Loucy (cell line): ENCODE results near the gene WNT4.

Experiments
- H2AFZ ChIP-seq: fragments of 200-600 bp; sonication (generic); 2 replicates; pipeline ENCODE4 v1.6.0; 2016; ENCODE audit warnings: antibody characterized with exemption, mild to moderate bottlenecking, low read length, moderate library complexity
- H3F3A ChIP-seq: fragments of 200-600 bp; 2 replicates; pipeline ENCODE4 v1.6.0; 2016; ENCODE audit warnings: antibody characterized with exemption, low read depth, mild to moderate bottlenecking
- H3K27me3 ChIP-seq: fragments of 200-600 bp; sonication (generic); 2 replicates; pipeline ENCODE4 v1.6.1; 2014; ENCODE audit warnings: low read length, mild to moderate bottlenecking; ENCODE audit not compliant: insufficient read depth, poor library complexity, severe bottlenecking
- H3K36me3 ChIP-seq: fragments of 200-600 bp; sonication (generic); 2 replicates; pipeline ENCODE4 v1.6.1; 2016; ENCODE audit warnings: low read length; ENCODE audit not compliant: insufficient read depth
- H3K4me1 ChIP-seq: fragments of 200-600 bp; sonication (generic); 2 replicates; pipeline ENCODE4 v1.5.1; 2014; ENCODE audit warnings: low read length, mild to moderate bottlenecking; ENCODE audit not compliant: insufficient read depth, poor library complexity, severe bottlenecking
- H3K4me2 ChIP-seq: fragments of 200-600 bp; sonication (generic); 2 replicates; pipeline ENCODE4 v1.6.0; 2014; ENCODE audit warnings: antibody characterized with exemption, low read length, low read depth, mild to moderate bottlenecking; ENCODE audit not compliant: poor library complexity, severe bottlenecking
- H3K4me3 ChIP-seq: fragments of 200-600 bp; sonication (generic); 2 replicates; pipeline ENCODE4 v1.5.1; 2014; ENCODE audit warnings: low read length, mild to moderate bottlenecking, mixed read lengths; ENCODE audit not compliant: poor library complexity, severe bottlenecking
- H3K79me2 ChIP-seq: fragments of 200-600 bp; sonication (generic); 2 replicates; pipeline ENCODE4 v1.6.1; 2014; ENCODE audit warnings: low read length; ENCODE audit not compliant: insufficient read depth
- H3K9ac ChIP-seq: fragments of 200-600 bp; sonication (generic); 2 replicates; pipeline ENCODE4 v1.6.0; 2014; ENCODE audit warnings: mild to moderate bottlenecking, low read depth, low read length, moderate library complexity; ENCODE audit not compliant: poor library complexity, severe bottlenecking
- H3K9me2 ChIP-seq: fragments of 200-600 bp; sonication (generic); replicated peaks from 2 replicates; pipeline ENCODE4 v1.6.1; 2016; ENCODE audit warnings: low read depth, low read length, mixed read lengths
- H3K9me3 ChIP-seq: fragments of 200-600 bp; sonication (generic); 2 replicates; pipeline ENCODE4 v1.6.1; 2014; ENCODE audit warnings: mild to moderate bottlenecking, antibody characterized with exemption, low read length, low read depth; ENCODE audit not compliant: insufficient read depth
- H4K20me1 ChIP-seq: fragments of 200-600 bp; sonication (generic); 2 replicates; pipeline ENCODE4 v1.6.0; 2014; ENCODE audit warnings: antibody characterized with exemption, low read length, mild to moderate bottlenecking; ENCODE audit not compliant: insufficient read depth, poor library complexity, severe bottlenecking
- EZH2phosphoT487 ChIP-seq: fragments of 200-600 bp; IDR thresholded peaks from 2 replicates; pipeline ENCODE4 v1.6.1; 2018; ENCODE audit warnings: antibody characterized with exemption, mild to moderate bottlenecking, moderate library complexity, borderline replicate concordance
- TF ChIP-seq, protein P1 (sequence below): fragments of 200-600 bp; sonication (generic); conservative IDR thresholded peaks from 2 replicates; pipeline ENCODE4 v1.5.1; 2014; ENCODE audit warnings: mild to moderate bottlenecking, antibody characterized with exemption, low read length

The WNT4 gene

DNA sequence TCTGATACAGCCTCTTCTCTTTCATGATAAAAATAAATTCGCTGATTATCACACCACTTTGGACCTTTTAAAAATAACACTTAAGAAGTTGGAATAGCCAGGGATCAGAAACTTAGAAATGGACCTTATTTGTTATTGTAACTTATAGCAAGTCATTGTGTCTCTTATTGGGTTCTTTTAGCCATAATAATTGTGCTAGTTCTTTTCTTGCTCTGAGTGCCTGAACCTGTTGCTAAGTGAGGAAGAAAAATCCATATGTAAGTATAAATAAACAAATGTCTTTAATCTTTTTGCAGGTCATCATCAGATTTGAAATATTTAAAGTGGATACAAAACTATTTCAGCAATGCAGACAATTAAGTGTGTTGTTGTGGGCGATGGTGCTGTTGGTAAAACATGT, 64.8 kb downstream of the WNT4 start:
- no peak overlapping the region for H3K4me2 ChIP-seq
- H4K20me1 ChIP-seq, result peaks cover 85% of the 10 kb centered on the region
- peaks cover 96% of the 10 kb centered on the region for H3K79me2 ChIP-seq

DNA sequence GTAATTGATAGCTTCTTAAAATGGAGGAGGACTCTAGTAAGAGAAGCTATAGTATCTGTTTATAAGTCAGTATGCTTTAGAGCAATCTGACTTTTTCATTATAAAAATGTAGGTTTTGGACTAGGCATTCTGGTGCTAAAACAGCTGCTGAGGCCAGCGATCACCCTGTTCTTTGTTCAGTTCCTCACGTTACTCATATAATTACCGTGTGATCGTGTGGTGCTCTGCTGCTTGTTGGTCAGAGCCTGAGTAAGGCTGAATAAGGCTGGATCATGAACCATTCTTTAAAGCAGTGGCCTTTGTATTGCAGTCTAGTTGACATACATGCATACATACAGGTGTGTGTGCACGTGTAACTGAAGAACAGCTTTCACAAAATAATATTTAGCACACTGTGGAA, 65.2 kb downstream of the WNT4 start:
- H3K36me3 ChIP-seq, result peaks cover 59% of the 10 kb centered on the region; the same call in 1 of the 2 replicates
- no peak overlapping the region for H3K4me2 ChIP-seq
- no peaks in the 10 kb centered on the region for H3K9me3 ChIP-seq
- H3K79me2 ChIP-seq, result peaks cover 98% of the 10 kb centered on the region
- H3K9me2 ChIP-seq, result no peaks in the 10 kb centered on the region
- no peak for TF ChIP-seq EZH2phosphoT487
- TF ChIP-seq, protein P1, sequence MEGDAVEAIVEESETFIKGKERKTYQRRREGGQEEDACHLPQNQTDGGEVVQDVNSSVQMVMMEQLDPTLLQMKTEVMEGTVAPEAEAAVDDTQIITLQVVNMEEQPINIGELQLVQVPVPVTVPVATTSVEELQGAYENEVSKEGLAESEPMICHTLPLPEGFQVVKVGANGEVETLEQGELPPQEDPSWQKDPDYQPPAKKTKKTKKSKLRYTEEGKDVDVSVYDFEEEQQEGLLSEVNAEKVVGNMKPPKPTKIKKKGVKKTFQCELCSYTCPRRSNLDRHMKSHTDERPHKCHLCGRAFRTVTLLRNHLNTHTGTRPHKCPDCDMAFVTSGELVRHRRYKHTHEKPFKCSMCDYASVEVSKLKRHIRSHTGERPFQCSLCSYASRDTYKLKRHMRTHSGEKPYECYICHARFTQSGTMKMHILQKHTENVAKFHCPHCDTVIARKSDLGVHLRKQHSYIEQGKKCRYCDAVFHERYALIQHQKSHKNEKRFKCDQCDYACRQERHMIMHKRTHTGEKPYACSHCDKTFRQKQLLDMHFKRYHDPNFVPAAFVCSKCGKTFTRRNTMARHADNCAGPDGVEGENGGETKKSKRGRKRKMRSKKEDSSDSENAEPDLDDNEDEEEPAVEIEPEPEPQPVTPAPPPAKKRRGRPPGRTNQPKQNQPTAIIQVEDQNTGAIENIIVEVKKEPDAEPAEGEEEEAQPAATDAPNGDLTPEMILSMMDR, result no peak
- H3K9ac ChIP-seq, result no peak overlapping the region
- no peak overlapping the region for H2AFZ ChIP-seq
- H3F3A ChIP-seq, result no peaks in the 10 kb centered on the region
- no peaks in the 10 kb centered on the region for H3K27me3 ChIP-seq
- peaks cover 15% of the 10 kb centered on the region for H3K4me1 ChIP-seq
- H3K4me3 ChIP-seq, result no peak overlapping the region
- H4K20me1 ChIP-seq, result peaks cover 89% of the 10 kb centered on the region

More for the DNA sequence above, 64.8 kb downstream of the WNT4 start:
- Histone ChIP-seq H3K9ac (no peak overlapping the region), H3K27me3 (no peaks in the 10 kb centered on the region), H3K4me3 (no peak overlapping the region), H2AFZ (no peak overlapping the region), H3K36me3 (peaks cover 62% of the 10 kb centered on the region; the same call in 1 of the 2 replicates), H3K9me3 (no peaks in the 10 kb centered on the region), H3K4me1 (peaks cover 15% of the 10 kb centered on the region), H3K9me2 (no peaks in the 10 kb centered on the region), H3F3A (no peaks in the 10 kb centered on the region)
- no peak for TF ChIP-seq EZH2phosphoT487
- TF ChIP-seq, protein P1, result no peak

DNA sequence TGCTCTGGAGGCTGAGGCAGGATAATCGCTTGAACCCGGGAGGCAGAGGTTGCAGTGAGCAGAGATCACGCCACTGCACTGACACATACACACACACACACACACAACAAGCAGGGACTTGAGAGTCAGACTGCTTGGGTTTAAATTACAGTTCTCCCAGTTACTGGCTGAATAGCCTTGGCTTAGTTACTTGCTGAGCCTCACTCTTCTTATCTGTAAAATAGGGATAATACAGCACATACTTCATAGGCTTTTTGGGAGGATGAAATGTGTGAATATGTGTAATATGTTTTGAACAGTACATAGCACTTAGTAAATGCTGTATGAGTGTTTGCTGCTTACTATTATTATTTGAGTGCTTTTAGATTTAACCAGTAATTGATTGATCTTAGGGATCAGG, 66.6 kb downstream of the WNT4 start:
- H3K4me3 ChIP-seq, result no peak overlapping the region
- H3K9me3 ChIP-seq, result no peaks in the 10 kb centered on the region
- peaks cover 49% of the 10 kb centered on the region; the same call in 1 of the 2 replicates for H3K36me3 ChIP-seq
- H3K4me2 ChIP-seq, result no peak overlapping the region
- no peak for TF ChIP-seq EZH2phosphoT487
- TF ChIP-seq, protein P1, result no peak
- no peak overlapping the region for H3K9ac ChIP-seq
- no peaks in the 10 kb centered on the region for H3K27me3 ChIP-seq
- H2AFZ ChIP-seq, result no peak overlapping the region
- no peaks in the 10 kb centered on the region for H3K9me2 ChIP-seq
- no peaks in the 10 kb centered on the region for H3F3A ChIP-seq
- peaks cover 100% of the 10 kb centered on the region for H3K79me2 ChIP-seq
- H4K20me1 ChIP-seq, result peaks cover 91% of the 10 kb centered on the region
- peaks cover 15% of the 10 kb centered on the region for H3K4me1 ChIP-seq
